Measurements from ENCODE around the gene DOCK4. TPM values are rescaled to one million over a fixed set of nuclear protein-coding genes. Genes with fewer than 3 reads are reported as not detected.
A peak's percentile ranks its signal among the peaks of the same experiment; 100 is the strongest.

DOCK4 gene
- polyA plus RNA-seq, 1 donor from 2014 or later = not detected

GRCh38 chr7:111829221-111829620, 377.0 kb downstream of the DOCK4 start:
- Mint-ChIP-seq H3K4me3 (no peak overlapping the region), H3K36me3 (no peaks in the 10 kb centered on the region), H3K27ac (no peak overlapping the region), H3K9me3 (peaks cover 0 to 3% (median 0%) of the 10 kb centered on the region in 3 donors), H3K27me3 (no peaks in the 10 kb centered on the region), H3K4me1 (no peaks in the 10 kb centered on the region)

DNA sequence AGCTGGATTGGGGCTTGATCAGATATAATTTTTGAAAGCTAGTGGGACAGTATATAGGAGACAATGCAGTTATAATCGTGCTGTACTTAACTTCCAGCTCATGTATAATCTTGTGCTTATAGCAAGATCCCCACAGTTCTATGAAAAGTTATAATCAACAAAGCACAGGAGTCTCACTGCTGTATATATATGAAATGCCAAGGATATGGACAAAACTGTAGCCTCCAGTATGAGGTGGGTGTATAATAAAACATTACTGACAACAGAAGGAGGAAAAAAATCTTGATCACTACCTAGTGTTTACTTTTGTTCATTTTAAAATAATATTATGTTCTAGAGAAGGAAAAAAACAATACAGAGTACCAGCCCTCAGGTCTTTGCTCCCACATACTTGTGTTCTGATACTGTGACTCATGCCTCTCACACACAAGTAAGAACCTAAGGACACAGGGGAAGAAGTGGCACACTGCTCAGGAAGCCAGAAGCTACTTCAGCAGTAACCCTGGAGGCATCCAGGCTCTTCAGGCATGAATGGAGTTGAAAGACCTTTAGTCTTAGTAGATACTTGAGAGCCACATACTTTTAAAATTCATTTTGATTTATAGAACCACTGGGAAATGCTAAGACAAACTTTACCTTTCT, 378.2 kb downstream of the DOCK4 start:
- H3K4me1 Mint-ChIP-seq = no peaks in the 10 kb centered on the region
- H3K27me3 Mint-ChIP-seq = no peaks in the 10 kb centered on the region
- no peak overlapping the region for H3K4me3 Mint-ChIP-seq
- peaks cover 0 to 3% (median 0%) of the 10 kb centered on the region in 3 donors for H3K9me3 Mint-ChIP-seq
- no peak overlapping the region for H3K27ac Mint-ChIP-seq
- H3K36me3 Mint-ChIP-seq = no peaks in the 10 kb centered on the region

GRCh38 chr7:111825046-111825445, 381.2 kb downstream of the DOCK4 start:
- Mint-ChIP-seq H3K27ac (no peak overlapping the region), H3K9me3 (peaks cover 0 to 3% (median 0%) of the 10 kb centered on the region in 3 donors), H3K27me3 (no peaks in the 10 kb centered on the region), H3K4me1 (no peaks in the 10 kb centered on the region), H3K4me3 (no peak overlapping the region), H3K36me3 (no peaks in the 10 kb centered on the region)

GRCh38 chr7:111823826-111824225, 382.4 kb downstream of the DOCK4 start:
- Mint-ChIP-seq H3K27me3 (no peaks in the 10 kb centered on the region), H3K27ac (no peak overlapping the region), H3K36me3 (no peaks in the 10 kb centered on the region), H3K4me1 (no peaks in the 10 kb centered on the region), H3K4me3 (no peak overlapping the region), H3K9me3 (peaks cover 0 to 3% (median 0%) of the 10 kb centered on the region in 3 donors)

GRCh38 chr7:111821046-111821445, 385.2 kb downstream of the DOCK4 start:
- H3K4me1 Mint-ChIP-seq = no peaks in the 10 kb centered on the region
- H3K4me3 Mint-ChIP-seq = no peak overlapping the region
- H3K36me3 Mint-ChIP-seq = no peaks in the 10 kb centered on the region
- H3K27ac Mint-ChIP-seq = no peak overlapping the region
- H3K9me3 Mint-ChIP-seq = no peaks in the 10 kb centered on the region
- no peaks in the 10 kb centered on the region for H3K27me3 Mint-ChIP-seq

- no peak overlapping the region for H3K4me3 Mint-ChIP-seq
- H3K4me1 Mint-ChIP-seq = no peaks in the 10 kb centered on the region
- no peaks in the 10 kb centered on the region for H3K9me3 Mint-ChIP-seq
- no peak overlapping the region for H3K27ac Mint-ChIP-seq
- no peaks in the 10 kb centered on the region for H3K27me3 Mint-ChIP-seq
- H3K36me3 Mint-ChIP-seq = no peaks in the 10 kb centered on the region
These were observed 385.6 kb downstream of the DOCK4 start for GRCh38 chr7:111820621-111821020.

GRCh38 chr7:111820121-111820520, 386.1 kb downstream of the DOCK4 start:
- H3K9me3 Mint-ChIP-seq = no peaks in the 10 kb centered on the region
- no peak overlapping the region for H3K27ac Mint-ChIP-seq
- H3K27me3 Mint-ChIP-seq = no peaks in the 10 kb centered on the region
- no peaks in the 10 kb centered on the region for H3K36me3 Mint-ChIP-seq
- no peaks in the 10 kb centered on the region for H3K4me1 Mint-ChIP-seq
- H3K4me3 Mint-ChIP-seq = no peak overlapping the region

- Mint-ChIP-seq H3K4me3 (no peak overlapping the region), H3K4me1 (no peaks in the 10 kb centered on the region), H3K9me3 (no peaks in the 10 kb centered on the region), H3K36me3 (no peaks in the 10 kb centered on the region), H3K27ac (no peak overlapping the region), H3K27me3 (no peaks in the 10 kb centered on the region)
These were observed 390.8 kb downstream of the DOCK4 start for GRCh38 chr7:111815354-111815753.

- Mint-ChIP-seq H3K27ac (no peak overlapping the region), H3K27me3 (no peaks in the 10 kb centered on the region), H3K9me3 (peaks cover 0 to 2% (median 0%) of the 10 kb centered on the region in 3 donors), H3K36me3 (no peaks in the 10 kb centered on the region), H3K4me1 (no peaks in the 10 kb centered on the region), H3K4me3 (no peak overlapping the region)
These were observed 392.9 kb downstream of the DOCK4 start for GRCh38 chr7:111813306-111813705.

DNA sequence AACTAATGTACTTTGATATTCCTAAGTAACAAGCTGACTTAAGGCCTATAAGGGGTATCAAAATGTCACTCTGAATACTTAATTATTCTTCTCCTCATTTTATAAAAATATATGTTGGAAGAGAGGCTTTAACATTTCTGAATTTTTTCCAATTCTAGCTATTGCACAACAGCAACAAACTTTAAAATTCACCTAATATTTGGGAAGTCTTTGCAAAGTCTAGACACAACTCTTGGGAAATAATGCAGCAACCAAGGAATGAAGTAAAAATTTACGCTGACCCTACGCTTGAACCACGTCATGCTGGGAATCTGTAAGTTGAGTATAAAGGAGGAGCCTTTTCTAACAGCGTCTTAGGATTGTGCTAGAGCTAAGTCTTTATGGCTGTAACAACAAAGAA, 400.0 kb downstream of the DOCK4 start:
- no peak overlapping the region for H3K27ac Mint-ChIP-seq
- no peak overlapping the region for H3K4me3 Mint-ChIP-seq
- H3K9me3 Mint-ChIP-seq = peaks cover 0 to 14% (median 7%) of the 10 kb centered on the region in 3 donors
- H3K36me3 Mint-ChIP-seq = peaks cover under 1% of the 10 kb centered on the region
- no peaks in the 10 kb centered on the region for H3K27me3 Mint-ChIP-seq
- H3K4me1 Mint-ChIP-seq = no peaks in the 10 kb centered on the region

GRCh38 chr7:111803015-111803758, 403.0 kb downstream of the DOCK4 start:
- H3K4me3 Mint-ChIP-seq = no peak overlapping the region
- H3K27me3 Mint-ChIP-seq = no peaks in the 10 kb centered on the region
- H3K9me3 Mint-ChIP-seq = peaks cover 6 to 37% (median 15%) of the 10 kb centered on the region in 3 donors
- no peak overlapping the region for H3K27ac Mint-ChIP-seq
- no peaks in the 10 kb centered on the region for H3K4me1 Mint-ChIP-seq
- H3K36me3 Mint-ChIP-seq = peaks cover 2% of the 10 kb centered on the region

GRCh38 chr7:111802194-111802772, 403.9 kb downstream of the DOCK4 start:
- H3K27ac Mint-ChIP-seq = no peak overlapping the region
- H3K36me3 Mint-ChIP-seq = peaks cover 2% of the 10 kb centered on the region
- peaks cover 6 to 37% (median 17%) of the 10 kb centered on the region in 3 donors for H3K9me3 Mint-ChIP-seq
- no peak overlapping the region for H3K4me3 Mint-ChIP-seq
- no peaks in the 10 kb centered on the region for H3K27me3 Mint-ChIP-seq
- H3K4me1 Mint-ChIP-seq = no peaks in the 10 kb centered on the region

DNA sequence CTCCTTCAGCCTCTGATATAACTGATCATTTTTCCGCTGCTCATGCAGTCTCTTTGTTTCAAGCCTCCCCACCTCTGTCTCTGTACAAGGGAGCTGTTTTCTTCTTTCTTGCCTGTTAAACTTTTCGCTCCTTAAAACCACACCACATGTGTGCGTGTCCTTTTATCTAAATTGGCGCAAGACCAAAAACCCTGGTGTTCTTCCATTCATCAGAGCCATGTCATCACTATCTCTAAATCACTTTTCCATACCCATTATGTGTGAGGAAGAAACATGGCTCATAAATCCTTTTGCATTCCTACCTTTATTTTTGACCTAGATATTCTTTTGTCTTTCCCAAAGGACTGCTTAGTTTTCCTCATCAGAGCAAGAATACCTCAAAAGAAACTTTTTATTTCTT, 404.9 kb downstream of the DOCK4 start:
- H3K4me1 Mint-ChIP-seq = no peaks in the 10 kb centered on the region
- H3K27ac Mint-ChIP-seq = no peak overlapping the region
- peaks cover 4% of the 10 kb centered on the region for H3K36me3 Mint-ChIP-seq
- peak overlapping the region in 1 of 4 donors; percentile 66 for H3K4me3 Mint-ChIP-seq
- H3K27me3 Mint-ChIP-seq = no peaks in the 10 kb centered on the region
- peaks cover 7 to 42% (median 22%) of the 10 kb centered on the region in 3 donors for H3K9me3 Mint-ChIP-seq

GRCh38 chr7:111796671-111797070, 409.5 kb downstream of the DOCK4 start:
- peaks cover 9 to 65% (median 45%) of the 10 kb centered on the region in 3 donors for H3K9me3 Mint-ChIP-seq
- peaks cover 6% of the 10 kb centered on the region for H3K36me3 Mint-ChIP-seq
- H3K27me3 Mint-ChIP-seq = no peaks in the 10 kb centered on the region
- no peaks in the 10 kb centered on the region for H3K4me1 Mint-ChIP-seq
- no peak overlapping the region for H3K4me3 Mint-ChIP-seq
- no peak overlapping the region for H3K27ac Mint-ChIP-seq

- Mint-ChIP-seq H3K36me3 (peaks cover 4% of the 10 kb centered on the region), H3K27me3 (no peaks in the 10 kb centered on the region), H3K27ac (no peak overlapping the region), H3K4me1 (no peaks in the 10 kb centered on the region), H3K4me3 (peak overlapping the region in 1 of 4 donors; percentile 52), H3K9me3 (peaks cover 2 to 21% (median 16%) of the 10 kb centered on the region in 3 donors)
These were observed 416.3 kb downstream of the DOCK4 start for GRCh38 chr7:111789870-111790269.

DNA sequence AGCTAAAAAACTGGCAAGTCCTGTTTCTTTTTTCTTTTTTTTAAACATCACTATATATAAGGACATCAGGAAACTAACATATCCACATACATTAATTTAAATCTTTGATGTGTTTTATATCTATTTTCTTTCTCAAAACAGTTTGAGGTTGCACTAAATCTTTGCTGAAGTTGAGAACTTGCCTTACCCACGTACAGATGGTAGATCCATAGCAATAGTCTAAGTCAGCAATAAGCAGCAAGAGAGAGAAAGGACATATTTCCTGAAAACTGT, 417.2 kb downstream of the DOCK4 start:
- no peak overlapping the region for H3K27ac Mint-ChIP-seq
- peaks cover 0 to 12% (median 8%) of the 10 kb centered on the region in 3 donors for H3K9me3 Mint-ChIP-seq
- H3K36me3 Mint-ChIP-seq = peaks cover 4% of the 10 kb centered on the region
- no peaks in the 10 kb centered on the region for H3K4me1 Mint-ChIP-seq
- no peaks in the 10 kb centered on the region for H3K27me3 Mint-ChIP-seq
- no peak overlapping the region for H3K4me3 Mint-ChIP-seq
